Activated CD4-positive, alpha-beta T cell treated with anti-CD3 and anti-CD28 coated beads, Interleukin-2, amount 50 U/mL, for 4 hours (primary cell): ENCODE measurements around the gene RASGEF1C.
"Not testable (repeated sequence)": the region's sequence is repeated elsewhere in the genome, so short reads cannot be mapped to it uniquely, and the experiment has no call there.

Source experiments
- DNase-seq, 2 experiments: peaks; one replicate each; pipeline ENCODE4 v3.0.0-alpha.2; 2020

The RASGEF1C gene

GRCh38 chr5:180135128-180135955, 73.7 kb downstream of the RASGEF1C start:
- no peak for DNase-seq

GRCh38 chr5:180133971-180134508, 75.0 kb downstream of the RASGEF1C start:
- no peak for DNase-seq

- DNase-seq, result no peak
Measured at GRCh38 chr5:180133551-180133950, 75.5 kb downstream of the RASGEF1C start.

- no peak for DNase-seq
Measured at GRCh38 chr5:180133060-180133459, 76.0 kb downstream of the RASGEF1C start.

- DNase-seq, result no peak
Measured at GRCh38 chr5:180130876-180131740, 77.9 kb downstream of the RASGEF1C start.

GRCh38 chr5:180130291-180130869, 78.6 kb downstream of the RASGEF1C start:
- DNase-seq, result no peak

- no peak for DNase-seq
Measured at GRCh38 chr5:180129291-180130190, 79.5 kb downstream of the RASGEF1C start.

- no peak for DNase-seq
Measured at GRCh38 chr5:180128671-180129261, 80.2 kb downstream of the RASGEF1C start.

GRCh38 chr5:180127682-180128670, 81.0 kb downstream of the RASGEF1C start:
- no peak for DNase-seq

- no peak for DNase-seq
Measured at GRCh38 chr5:180126716-180127681, 82.0 kb downstream of the RASGEF1C start.

- not testable (repeated sequence) for DNase-seq
Measured at GRCh38 chr5:180126156-180126555, 82.9 kb downstream of the RASGEF1C start.

GRCh38 chr5:180124662-180125061, 84.3 kb downstream of the RASGEF1C start:
- DNase-seq, result not testable (repeated sequence)

- no peak for DNase-seq
Measured at GRCh38 chr5:180122875-180123274, 86.1 kb downstream of the RASGEF1C start.

- DNase-seq, result no peak
Measured at GRCh38 chr5:180121826-180122413, 87.1 kb downstream of the RASGEF1C start.

- DNase-seq, result no peak
Measured at GRCh38 chr5:180120237-180121101, 88.5 kb downstream of the RASGEF1C start.

- no peak for DNase-seq
Measured at GRCh38 chr5:180119903-180120236, 89.1 kb downstream of the RASGEF1C start.

- no peak for DNase-seq
Measured at GRCh38 chr5:180119031-180119902, 89.7 kb downstream of the RASGEF1C start.
